ENCODE data around the gene FAXDC2.

- TF ChIP-seq CTCF (IDR thresholded peaks at IDR 0.05) (no peak), POLR2A (IDR thresholded peaks at IDR 0.05) (no peak)
These were observed 45.5 kb upstream of the FAXDC2 start for GRCh38 chr5:154895606-154896561.

Measured in body of pancreas (tissue), 4 donors.